Activated gamma-delta T cell (primary cell): ENCODE results near the gene CNST.
"Not testable (repeated sequence)": the region's sequence is repeated elsewhere in the genome, so short reads cannot be mapped to it uniquely, and the experiment has no call there.

Source experiments
- DNase-seq: peaks from one replicate; lab custom pipeline; 2025; lab: John Stamatoyannopoulos, UW

CNST gene

DNA sequence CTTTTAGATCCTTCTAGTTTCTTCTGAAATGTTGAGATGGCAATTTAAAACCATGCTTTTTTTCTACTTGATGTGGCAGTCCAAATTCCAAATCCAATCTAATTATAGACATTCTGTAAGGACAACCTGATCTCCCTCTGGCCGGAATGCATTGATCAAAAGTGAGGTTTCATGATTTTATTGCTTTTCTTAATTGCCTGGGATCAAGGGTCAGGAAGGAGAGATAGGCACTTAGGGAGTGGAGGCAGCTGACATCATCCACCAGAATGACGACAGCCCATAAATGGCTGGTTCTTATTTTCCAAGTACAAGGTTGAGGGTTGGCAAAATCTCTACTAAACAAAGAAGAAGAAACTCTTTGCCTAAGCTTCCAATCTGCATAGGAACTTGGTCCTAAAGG is 111.6 kb downstream of the CNST start:
- DNase-seq: no peak

DNA sequence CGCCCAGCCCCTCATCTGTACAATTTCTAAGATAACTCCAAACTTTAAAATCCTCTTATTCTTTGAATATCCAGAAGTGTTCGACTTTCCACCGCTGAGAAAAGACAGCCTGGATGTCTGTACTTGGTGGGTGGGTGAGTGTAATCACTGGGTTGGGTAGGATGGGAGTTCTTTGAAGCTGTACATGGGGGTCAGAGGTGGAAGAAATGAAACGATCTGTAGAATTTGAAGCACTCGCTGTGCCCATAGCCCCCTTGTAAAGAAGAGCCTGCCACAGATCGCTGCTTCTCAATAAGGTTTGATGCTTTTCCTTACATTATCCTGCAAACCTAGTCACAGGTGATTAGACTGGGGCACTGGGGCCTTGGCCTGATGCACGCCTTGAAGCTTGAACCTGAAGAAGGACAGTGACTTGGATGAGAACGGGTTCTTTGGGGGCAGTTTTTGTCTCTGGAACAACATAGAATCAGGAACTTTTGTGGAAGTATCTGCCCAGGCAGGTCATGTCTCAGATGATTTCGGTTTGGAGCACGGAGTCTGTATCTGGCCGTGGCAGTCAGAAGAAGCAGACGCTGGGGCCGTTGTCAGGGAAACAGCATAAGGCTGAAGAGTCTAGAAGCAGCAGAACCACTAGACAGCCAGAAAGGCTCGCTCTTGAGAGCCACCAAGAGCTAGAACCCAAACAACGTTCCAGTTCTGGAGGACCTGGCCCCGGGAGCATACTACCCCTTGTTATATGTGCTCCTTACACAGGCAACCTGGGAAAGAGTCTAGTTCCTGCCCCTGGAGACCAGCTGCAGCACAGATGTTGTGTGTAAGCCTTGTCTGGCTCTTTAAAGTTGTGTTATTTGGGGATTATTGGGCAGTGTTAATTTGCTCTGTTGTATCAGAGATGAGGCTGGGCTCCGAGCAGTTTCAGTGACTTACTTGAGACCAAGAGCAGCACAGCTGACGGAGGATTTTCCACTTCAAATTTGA is 112.8 kb downstream of the CNST start:
- no peak for DNase-seq

DNA sequence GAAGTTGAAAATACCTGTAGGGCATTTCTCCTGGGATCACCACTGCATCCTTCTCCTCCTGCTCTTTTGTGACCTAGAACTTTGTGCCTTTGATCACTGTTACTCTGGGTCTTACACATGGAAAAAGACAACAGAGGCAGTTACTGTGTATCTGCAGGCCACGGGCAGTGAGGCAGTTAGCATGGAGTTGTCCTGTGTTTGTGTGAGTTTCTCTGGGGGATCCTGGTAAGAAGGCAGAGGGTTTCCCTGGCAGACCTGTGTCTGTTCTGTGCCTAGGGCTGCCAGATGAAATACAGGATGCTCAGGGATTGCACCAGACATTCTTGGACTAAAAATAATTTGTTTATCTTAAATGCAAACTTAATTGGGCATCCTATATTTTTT is 113.5 kb downstream of the CNST start:
- DNase-seq: no peak

DNA sequence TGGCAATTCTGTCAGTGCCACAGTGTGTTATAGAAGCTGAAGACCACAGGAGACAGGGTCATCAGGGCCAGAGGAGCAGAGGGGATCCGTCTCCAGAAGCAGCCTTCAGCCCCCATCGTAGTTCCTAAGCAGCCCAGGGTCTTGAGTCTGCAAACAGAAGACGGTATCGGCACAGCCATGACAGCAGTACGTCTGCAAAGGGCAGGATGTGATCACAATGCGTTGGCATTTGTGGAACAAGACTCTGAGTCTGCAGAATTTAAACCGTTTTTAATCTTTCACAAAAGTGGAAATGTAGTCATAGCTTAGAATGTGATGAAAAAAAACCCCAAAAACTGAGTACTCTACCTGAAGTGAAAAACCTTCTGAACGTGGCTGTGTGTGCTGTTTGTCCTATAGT is 113.9 kb downstream of the CNST start:
- no peak for DNase-seq

DNA sequence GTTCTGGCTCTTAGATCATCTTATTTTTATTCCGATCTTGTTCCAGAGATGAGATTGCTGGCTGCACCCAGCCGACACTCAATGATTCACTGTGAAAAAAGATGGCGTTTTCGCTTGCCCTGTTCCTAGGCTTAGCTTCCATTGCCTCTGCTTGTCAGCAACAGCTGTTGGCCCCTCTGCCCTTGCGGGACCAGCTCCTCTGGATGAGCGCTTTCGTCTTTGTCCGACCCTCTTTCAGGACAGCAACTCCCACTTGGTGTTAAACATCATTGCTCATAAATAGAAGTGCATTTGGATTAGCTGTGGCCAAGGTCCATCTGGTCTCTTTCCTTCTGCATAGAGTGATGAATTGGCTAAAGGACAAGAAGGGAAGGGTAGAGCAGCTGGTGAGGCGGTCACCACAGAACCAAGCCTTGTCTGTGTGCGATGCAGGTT is 114.5 kb downstream of the CNST start:
- no peak for DNase-seq

DNA sequence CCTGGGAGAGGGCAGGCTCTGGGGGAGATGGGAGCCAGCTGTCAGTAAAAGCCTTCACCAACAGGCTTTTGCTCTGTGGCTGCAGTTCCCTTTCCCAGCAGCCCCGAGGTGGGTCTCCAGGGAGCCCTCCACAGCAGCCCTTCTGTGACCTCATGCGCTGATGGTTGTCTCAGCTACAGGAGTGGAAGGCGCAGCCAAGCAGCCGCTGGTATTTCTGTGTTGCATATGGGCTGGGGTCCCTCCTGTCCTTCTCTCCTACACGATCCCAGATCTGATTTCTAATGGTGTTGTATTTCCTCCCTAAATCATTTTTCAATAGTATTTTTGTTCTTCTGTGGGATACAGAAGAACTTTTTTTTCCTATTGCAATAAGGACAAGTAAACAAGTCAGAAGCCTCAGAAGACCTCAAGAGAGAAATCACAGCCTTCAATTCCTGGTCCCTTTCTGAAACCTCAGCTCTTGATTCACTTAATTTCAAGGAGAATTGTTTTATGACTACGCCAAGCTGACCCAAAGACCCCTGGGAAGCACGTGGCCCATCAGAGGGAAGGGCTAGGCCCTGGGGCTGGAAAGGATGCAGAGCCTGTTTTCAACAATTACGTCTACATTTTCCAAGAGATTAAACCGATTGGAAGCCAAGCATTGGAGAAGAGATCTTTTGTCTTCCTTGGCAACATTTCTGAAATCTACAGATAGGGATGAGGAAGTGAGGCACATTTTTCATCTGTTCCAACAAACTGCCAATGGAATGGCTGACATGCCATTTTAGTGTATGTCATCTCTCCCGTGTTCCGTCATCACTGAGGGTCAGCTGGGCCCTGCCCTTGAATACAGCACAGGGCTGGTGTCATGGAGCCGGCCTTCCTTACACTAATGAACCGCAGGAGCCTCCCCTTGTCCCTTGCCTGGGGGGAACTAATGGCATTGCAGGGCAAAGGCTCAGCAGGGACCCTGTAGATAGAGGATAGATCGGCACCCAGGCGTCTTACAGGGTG is 115.9 kb downstream of the CNST start:
- DNase-seq: no peak

DNA sequence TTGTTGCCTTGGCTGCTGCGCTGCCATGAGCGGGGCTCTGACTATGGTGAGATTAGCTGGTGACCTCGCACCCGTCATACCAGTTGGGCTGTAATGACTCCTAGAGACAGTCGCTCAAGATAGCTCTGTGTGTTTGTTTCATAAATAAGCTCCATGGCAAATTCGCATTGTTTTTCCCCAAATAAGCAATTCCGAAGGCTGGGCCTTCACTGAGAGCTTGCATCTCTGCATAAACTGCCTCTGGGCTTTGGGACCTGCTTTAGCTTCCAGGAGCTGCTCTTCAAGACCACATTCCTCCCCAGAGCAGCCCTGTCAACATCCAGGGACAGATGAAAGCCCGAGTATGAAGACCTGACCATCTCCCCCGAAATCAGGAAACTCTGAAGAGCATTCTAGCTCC is 117.3 kb downstream of the CNST start:
- no peak for DNase-seq

DNA sequence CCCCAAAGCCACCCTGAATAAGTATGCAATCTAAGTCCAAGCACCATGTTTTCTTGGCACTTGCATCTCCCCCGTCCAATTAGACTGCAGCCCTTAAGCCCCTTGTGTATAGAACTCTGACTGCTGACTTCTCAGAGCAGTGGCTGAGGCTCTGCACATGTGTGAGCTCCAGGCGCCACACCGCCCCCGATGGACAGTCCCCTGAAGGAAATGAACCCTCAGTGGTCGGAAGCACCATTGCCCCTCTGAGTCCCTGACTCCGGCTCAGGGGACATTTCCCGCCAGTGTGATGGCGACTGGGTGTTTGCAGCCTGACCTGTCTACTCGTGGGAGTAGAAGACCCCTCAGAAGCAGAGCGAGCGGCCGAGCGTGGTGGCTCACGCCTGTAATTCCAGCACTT is 120.7 kb downstream of the CNST start:
- DNase-seq: no peak

DNA sequence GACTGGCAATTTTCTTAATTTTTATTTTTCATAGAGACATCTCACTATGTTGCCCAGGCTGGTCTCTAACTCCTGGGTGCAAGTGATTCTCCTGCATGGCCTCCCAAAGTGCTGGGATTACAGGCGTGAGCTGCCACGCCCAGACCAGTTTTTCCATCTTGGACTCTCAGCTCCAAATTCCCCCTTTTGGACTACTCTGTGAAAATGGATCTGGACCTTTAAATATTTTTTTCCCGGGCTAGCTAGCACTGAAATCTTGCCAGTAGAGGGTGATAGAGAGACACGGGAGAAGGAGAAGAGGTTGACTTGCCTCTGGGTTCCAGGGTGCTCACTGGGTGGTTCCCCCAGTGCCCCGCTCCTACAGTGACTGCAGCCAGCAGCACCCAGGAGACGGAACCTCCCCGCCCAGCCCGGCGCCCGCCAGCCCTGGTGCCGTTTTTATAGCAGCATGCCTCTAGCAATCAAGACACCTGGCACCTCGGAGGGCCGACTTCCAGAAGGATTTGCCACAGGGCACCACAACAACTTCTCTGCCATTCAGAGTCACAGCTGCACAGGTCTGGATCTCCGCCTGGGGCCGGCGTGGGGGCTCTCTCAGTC is 123.3 kb downstream of the CNST start:
- DNase-seq: no peak

DNA sequence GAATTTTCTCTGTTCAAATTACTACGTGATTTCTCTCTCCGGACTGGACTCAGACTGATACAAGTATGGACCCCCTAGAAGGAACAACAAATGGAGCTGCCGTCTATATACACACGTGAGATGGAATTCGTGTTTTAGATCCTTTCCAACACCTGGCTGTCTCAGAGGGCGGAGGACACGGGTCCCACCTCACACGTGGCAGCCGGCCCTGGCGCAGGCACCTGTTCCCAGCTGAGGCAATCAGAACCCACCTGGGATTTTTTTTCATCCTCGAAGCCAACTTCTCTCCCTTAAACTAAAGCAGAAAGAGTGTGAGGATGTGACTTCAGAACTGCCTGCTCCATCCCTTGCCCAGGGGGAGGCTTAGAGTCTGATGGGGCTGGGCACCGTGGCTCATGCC is 123.8 kb downstream of the CNST start:
- no peak for DNase-seq

DNA sequence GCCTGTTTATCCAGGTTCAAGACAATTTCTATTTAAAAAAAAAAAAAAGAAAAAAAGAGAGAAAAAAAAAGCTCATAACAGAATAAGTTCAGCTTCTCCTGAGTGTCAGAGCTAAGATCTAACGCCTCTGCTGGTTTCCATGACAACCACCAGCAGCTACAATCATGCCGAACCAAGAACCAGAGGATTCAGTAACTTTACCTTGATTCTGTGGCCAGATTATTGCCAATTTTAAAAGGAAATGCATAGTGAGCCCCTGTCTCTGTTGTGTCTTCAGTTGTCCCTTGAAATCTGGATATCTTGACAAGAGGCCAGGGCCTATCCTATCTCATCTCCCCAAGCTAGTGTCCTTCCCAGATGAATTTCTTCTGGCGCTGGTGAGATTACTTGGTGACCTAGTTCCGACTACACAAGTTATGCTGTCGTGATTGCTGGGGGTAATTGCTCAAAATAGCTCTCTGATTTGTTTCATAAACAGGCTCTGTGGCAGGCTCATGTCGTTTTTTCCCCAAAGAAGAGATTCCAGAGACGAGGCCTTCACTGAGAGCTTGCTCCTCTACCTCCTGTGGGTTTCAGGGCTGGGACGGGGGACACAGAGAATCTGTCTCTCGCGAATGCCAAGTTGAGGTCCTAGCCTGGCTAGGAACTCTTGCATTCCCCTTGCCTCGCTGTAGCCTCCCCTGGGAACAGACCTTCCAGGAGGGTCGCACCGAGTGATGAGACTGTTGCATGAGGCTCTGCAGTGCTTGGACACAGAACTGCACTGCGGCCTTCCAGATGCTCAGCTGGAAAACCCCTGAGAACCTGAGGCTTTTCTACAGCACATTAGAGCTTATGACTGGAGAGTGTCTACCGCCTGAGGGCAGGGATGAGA is 125.6 kb downstream of the CNST start:
- no peak for DNase-seq

DNA sequence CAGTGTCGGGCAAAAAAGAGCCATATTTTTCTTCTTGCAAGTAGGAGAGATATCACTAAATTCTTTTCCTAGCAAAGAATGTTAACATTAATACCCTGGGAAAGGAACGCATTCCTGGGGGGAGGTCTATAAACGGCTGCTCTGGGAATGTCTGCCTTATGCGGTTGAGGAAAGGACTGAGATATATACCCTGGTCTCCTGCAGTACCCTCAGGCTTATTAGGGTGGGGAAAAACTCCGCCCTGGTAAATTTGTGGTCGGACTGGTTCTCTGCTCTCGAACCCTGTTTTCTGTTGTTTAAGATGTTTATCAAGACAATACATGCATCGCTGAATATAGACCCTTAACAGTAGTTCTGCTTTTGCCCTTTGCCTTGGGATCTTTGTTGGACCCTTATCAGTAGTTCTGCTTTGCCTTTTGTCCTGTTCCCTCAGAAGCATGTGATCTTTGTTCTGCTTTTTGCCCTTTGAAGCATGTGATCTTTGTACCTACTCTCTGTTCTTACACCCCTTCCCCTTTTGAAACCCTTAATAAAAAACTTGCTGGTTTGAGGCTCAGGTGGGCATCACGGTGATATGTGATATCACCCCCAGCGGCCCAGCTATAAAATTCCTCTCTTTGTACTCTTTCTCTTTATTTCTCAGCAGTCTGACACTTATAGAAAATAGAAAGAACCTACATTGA is 128.1 kb downstream of the CNST start:
- DNase-seq: not testable (repeated sequence)

DNA sequence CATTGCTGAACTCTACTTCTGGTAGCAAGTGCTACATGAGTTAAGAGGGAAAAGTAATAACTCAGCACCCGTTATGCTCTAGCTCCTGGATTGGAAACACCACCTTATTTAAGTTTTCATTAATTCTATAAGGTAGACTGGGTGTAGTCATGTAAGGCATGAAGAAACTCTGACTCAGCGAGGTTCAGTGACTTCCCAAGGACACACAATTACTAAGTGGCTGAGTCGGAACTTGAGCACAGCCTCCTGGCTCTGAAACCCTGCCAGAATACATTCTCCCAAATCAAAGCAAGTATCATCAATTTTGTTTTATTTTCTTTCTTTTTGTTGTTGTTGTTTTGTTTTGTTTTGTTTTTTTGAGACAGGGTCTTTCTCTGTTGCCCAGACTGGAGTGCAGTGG is 128.9 kb downstream of the CNST start:
- DNase-seq: no peak

DNA sequence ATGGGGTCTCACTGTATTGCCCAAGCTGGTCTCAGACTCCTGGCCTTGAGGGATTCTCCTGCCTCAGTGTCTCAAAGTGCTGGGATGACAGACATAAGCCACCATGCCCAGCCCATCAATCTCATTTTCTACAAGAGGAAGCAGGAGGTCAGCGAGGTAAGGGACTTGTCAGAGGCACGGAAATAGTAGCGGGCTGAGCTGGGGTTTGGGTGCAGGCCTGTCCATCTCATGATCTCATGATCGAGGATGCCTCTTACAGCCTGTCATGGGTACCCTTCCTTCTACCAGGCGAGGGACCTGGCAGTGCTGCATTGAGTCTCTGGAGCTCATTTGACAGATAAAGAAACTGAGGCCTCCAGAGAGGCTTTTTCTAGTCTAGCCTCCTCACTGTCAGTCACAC is 129.4 kb downstream of the CNST start:
- DNase-seq: no peak

DNA sequence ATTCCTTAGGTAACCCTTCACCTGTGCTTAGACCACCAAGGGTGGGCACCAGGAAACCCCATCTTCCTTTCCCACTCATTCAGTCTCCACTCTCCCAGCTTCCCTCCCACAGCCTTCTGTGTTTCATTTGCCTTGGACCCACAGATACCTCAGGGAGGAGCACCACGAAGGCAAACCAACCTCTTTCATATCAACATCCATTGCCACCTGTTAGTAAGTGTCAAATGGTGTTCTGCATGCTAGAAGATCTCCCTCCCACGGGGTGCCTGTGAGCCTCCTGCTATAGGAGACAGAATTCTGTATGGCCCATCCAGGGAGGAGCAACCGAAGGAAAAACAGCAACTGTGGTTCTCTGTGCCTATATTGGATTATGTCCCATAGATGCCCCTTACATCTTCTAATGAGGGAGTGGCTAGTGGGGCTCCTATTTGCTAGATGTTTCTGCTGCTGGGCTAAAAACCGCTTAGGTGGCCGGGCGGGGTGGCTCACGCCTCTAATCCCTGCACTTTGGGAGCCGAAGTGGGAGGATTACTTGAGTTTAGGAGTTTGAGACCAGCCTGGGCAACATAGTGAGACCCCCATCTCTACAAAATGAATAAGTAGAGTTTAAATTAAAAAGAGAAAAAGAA is 132.3 kb downstream of the CNST start:
- no peak for DNase-seq

DNA sequence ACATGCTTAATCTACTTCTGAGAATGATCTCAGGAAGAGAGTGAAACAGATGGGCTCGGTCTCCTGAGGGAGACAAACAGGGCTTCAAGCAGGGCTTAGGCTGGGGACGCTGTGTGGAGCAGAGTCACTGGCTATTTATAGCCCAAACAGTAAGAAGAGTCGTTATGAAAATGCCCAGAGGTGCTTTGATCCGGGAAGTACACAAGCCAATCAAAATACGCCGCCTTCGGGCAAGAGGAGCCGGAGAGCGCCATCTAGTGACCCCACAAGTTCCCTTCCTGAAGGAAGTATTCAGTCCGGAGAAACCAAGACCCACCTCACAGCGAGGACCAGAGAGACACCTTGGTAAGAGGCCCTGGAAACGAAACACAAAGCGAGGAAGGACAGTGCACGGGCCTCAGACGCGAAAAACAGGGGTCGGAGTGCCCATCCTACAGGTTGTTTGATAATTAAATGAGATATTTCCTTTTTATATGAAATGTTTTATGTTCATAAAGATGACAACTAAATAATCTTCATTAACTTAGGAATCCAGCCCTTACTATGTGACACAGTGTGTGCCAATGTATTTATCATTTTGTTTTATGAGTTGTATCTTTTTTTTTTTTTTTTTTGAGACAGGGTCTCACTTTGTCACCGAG is 133.0 kb downstream of the CNST start:
- DNase-seq: no peak

DNA sequence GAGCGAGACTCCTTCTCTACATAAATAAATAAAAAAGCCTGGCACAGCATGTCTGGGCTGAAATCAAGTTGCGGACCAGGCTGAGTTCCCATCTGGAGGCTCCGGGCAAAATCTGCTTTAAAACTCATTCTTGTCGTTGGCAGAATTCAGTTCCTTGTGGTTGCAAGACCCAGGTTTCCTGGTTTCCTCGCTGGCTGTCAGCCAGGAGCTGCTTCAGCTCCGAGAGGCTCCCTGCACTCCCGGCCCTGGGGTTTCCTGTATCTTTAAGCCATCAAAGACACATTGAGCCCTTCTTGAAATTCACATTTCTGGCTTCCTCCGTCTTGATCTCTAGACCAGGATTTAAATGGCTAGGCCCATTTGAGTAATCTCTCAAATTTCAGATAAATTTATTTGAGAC is 137.3 kb downstream of the CNST start:
- no peak for DNase-seq

DNA sequence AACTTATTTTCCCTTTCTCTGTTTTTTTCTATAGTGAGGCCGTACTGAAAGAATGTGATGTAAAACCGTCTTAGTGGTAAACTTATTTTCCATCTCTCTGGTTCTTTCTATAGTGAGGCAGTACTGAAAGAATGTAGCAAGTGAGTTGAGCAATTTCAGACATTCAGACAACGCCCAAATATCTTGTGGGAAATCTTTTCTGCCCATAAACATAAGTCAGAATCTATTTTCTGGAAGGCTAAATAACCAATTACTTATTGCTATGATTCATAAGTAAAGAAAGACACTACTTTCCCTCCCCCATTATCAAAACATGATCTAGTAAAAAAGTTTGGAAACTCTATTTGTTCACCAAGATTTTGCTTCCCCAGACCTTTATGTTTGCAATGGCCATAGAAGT is 139.1 kb downstream of the CNST start:
- DNase-seq: no peak

DNA sequence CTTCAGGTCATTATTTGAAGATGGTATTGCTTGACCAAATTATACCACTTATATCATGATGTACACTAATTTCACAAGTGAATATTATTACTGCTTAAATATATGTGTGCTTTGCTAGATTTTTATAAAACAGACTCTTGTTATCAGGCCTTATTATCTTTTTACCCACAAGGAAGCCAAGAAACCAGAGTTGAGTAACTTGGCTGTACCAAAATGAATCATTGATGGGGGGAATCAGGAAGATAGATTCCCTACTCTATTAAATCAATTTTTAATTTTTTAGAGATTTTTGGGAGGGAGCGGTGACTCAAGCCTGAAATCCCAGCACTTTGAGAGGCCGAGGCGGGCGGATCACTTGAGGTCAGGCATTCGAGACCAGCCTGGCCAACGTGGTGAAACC is 141.9 kb downstream of the CNST start:
- DNase-seq: no peak

DNA sequence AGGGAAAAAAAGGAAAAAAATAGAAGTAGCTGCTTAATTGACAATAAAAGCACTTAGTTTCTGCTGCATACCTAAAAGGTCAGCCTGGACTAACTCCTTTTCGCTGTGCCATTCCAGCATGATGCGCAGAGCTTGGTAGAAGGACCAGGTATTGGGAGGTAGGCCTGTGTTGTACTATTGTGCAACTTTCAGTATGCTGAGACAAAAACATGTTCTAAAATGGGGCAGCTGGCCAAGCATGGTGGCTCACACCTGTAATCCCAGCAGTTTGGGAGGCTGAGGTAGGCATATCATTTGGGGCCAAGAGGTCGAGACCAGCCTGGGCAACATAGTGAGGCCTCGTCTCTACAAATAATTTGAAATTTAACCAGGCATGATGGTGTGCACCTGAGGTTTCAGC is 142.9 kb downstream of the CNST start:
- DNase-seq: no peak
